Activated CD4-positive, CD25-positive, alpha-beta regulatory T cell (primary cell): ENCODE results near the gene TNKS1BP1.
A peak's percentile ranks its signal among the peaks of the same experiment; 100 is the strongest.
"Not testable (repeated sequence)": the region's sequence is repeated elsewhere in the genome, so short reads cannot be mapped to it uniquely, and the experiment has no call there.

Source experiments
- DNase-seq, 4 experiments: peaks; one replicate each; lab custom pipeline; 2025; lab: John Stamatoyannopoulos, UW

TNKS1BP1 gene

GRCh38 chr11:57324886-57325734 lies at the start of gene TNKS1BP1:
Gene TNKS1BP1, minus strand, starts transcription at chr11:57324952. Its CDS starts 3,067 bp downstream, at chr11:57321885.
- peak; percentile 78 to 91 (median 84) for DNase-seq

- no peak for DNase-seq
These were observed 48.4 kb upstream of the TNKS1BP1 start for GRCh38 chr11:57373146-57373545.

- DNase-seq = no peak
These were observed 46.2 kb upstream of the TNKS1BP1 start for GRCh38 chr11:57370941-57371340.

- no peak for DNase-seq
These were observed 45.5 kb upstream of the TNKS1BP1 start for GRCh38 chr11:57370251-57370650.

- no peak for DNase-seq
These were observed 44.1 kb upstream of the TNKS1BP1 start for GRCh38 chr11:57368845-57369232.

- no peak for DNase-seq
These were observed 43.5 kb upstream of the TNKS1BP1 start for GRCh38 chr11:57368106-57368844.

- DNase-seq = no peak
These were observed 40.3 kb upstream of the TNKS1BP1 start for GRCh38 chr11:57364851-57365660.

- DNase-seq = no peak
These were observed 38.7 kb upstream of the TNKS1BP1 start for GRCh38 chr11:57363131-57364080.

- no peak for DNase-seq
These were observed 37.2 kb upstream of the TNKS1BP1 start for GRCh38 chr11:57361926-57362325.

- not testable (repeated sequence) for DNase-seq
These were observed 36.7 kb upstream of the TNKS1BP1 start for GRCh38 chr11:57361420-57361819.

- no peak for DNase-seq
These were observed 36.2 kb upstream of the TNKS1BP1 start for GRCh38 chr11:57360991-57361390.

GRCh38 chr11:57359896-57360690 lies 35.3 kb upstream of the TNKS1BP1 start:
- no peak for DNase-seq

GRCh38 chr11:57359396-57359795 lies 34.6 kb upstream of the TNKS1BP1 start:
- DNase-seq = no peak

- no peak for DNase-seq
These were observed 34.2 kb upstream of the TNKS1BP1 start for GRCh38 chr11:57358991-57359390.

GRCh38 chr11:57358543-57358961 lies 33.8 kb upstream of the TNKS1BP1 start:
- no peak for DNase-seq

GRCh38 chr11:57357856-57358255 lies 33.1 kb upstream of the TNKS1BP1 start:
- DNase-seq = no peak

- DNase-seq = no peak
These were observed 32.6 kb upstream of the TNKS1BP1 start for GRCh38 chr11:57357310-57357709.

- no peak for DNase-seq
These were observed 31.5 kb upstream of the TNKS1BP1 start for GRCh38 chr11:57356268-57356667.

GRCh38 chr11:57354699-57355098 lies 29.9 kb upstream of the TNKS1BP1 start:
- DNase-seq = no peak

- no peak for DNase-seq
These were observed 29.1 kb upstream of the TNKS1BP1 start for GRCh38 chr11:57353852-57354251.
